Measurements from ENCODE around the gene VASH1.

Gene VASH1

GRCh38 chr14:76752744-76753143, 8.5 kb upstream of the VASH1 start:
- no peak for DNase-seq

DNA sequence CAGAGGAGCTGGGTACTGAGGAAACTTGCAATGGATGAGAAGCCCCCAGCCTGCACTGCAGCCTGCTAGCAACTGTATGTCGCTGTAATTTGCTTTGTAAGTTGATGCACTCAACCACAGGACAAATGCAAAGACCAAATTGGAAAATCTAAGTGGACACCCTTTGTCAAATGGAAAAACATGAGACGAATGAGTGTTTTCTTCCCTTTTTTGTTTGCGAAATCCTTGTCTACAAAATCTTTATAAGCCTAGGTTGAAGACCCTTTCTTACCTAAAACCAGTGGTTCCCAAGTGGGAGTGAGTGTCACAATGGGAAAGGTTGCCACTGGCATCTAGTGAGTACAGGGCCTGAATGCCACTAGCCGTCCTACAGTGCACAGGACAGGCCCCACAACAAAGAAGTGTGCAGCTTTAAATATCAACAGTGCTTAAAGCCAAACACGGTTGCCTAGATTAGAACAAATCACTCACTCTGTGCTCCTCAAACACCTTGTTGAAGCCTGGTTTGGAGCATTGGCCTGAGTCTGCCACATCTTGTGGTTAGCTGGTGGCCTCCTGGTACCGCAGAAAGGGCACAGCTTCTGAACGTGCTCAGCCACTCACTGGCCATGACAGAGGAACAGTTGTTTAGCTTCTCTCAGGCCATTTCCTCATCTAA, 7.6 kb upstream of the VASH1 start:
- DNase-seq = no peak

DNA sequence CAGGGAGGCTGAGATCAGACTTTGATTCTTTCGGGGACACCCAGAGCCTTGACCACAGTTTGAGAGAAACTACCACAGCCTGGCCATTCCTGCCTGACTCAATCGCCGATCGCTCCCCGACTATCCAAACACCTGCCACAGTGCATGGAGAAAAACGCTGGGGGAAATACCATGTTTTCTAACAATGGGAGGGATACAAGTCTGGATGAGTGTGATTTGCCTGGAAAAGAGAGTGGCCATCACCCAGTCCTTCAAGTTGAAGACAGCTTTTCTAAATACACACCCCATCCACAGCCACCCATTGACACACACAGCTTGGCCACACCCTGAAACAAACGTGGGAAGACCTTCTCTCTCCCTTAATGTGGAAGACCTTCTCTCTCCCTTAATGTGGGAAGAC, 6.7 kb upstream of the VASH1 start:
- no peak for DNase-seq

DNA sequence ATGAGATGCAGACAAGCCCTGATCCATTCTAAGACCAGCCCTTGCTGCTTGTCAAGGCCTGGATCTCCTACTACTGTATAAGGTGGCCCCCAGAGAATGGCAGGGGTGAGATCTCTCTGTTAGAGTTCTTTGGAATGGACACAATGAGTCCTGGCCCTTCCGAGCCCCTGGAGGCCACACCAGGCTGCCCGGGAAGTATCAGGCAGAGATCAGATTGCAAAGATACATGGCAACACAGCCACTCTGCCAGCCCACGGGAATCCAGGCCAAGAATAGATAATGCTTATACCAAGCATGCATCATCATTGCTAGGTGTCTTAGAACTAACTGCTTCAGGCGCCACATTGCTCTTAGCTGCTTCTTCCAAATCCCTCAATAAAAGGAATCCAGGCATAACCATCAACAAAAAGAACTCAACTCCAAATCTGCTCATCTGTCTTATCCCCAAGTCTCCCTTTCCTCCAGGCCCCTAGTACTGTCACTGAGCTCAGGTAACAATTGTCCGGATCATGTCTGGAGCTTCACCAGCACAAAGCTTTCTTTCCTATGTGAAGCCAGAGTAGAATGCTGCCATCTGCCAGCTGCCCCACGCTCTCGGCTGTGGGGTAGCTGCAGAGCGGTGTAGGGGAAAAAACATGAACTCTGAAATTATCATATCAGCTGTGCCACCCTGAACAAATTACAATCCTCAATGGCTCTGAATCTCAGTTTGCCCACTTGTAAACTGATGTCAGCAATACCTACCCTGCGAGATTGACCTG, 5.5 kb upstream of the VASH1 start:
- DNase-seq = no peak

DNA sequence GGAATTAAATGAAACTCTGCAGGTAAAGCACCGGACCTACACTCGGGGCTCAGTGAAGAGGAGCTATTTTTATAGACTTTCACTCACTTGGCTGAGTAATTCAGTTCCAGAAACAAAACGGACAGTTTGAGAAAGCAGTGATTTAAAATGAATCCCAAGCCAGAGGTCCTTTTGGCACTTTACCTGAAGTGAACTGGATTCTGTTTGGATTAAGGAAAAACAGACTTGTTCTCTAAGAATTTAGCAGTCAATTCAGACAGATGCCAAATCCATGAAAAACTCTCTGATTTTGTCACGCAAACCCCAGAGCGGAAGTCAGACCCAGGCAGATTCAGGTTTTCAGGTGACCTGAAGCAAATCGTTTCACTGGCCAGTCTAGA, 4.9 kb upstream of the VASH1 start:
- DNase-seq = no peak

GRCh38 chr14:76759589-76759988, 1.7 kb upstream of the VASH1 start:
- no peak for DNase-seq

GRCh38 chr14:76760331-76761135, 735 bp upstream of the VASH1 start:
- no peak for DNase-seq

DNA sequence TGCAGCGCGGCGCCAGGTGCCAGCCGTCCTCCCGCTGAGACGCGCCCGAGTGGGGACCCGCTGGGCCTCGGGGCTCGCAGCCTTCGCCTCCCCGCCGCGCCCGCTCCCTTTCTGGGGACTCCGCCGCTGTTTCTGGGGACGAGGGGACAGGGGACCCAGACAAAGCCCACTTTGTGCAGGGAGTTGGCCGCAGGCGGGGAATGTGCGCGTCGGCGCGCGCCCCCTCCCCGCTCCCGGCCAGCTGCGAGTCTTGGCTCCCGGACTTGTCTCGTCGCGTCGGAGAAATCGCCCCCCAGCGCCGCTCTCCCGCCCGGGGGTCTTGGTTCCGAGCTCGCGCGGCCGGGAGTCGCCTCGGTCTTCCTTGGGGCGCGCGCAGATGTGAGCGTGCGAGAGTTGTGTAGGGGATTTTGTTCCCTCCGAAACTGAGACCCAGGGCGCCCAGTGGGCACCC, 717 bp downstream of the VASH1 start:
- DNase-seq = no peak

DNA sequence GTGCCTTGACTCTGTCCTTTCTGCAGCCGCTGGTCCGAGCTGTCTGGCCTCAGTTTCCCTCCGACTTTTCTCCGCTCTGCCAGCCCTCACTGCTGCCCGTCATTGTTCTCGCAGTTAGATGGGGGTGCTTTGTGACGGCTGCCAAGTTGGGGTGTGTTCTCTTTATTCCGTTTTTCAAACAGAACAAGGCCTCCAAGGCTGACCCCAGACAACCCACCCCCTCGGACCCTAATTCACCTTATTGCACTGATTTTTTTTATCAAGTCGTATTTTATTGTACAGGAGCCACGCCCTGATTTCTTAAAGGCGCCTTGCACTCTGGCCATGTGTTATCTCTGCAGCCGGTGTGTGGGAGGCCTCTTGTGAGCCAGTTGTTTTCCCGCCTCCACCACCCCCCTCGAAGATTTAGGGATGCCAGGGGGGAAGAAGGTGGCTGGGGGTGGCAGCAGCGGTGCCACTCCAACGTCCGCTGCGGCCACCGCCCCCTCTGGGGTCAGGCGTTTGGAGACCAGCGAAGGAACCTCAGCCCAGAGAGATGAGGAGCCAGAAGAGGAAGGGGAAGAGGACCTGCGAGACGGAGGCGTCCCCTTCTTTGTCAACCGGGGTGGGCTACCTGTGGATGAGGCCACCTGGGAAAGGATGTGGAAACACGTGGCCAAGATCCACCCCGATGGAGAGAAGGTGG, 1.3 kb downstream of the VASH1 start:
- DNase-seq = no peak

DNA sequence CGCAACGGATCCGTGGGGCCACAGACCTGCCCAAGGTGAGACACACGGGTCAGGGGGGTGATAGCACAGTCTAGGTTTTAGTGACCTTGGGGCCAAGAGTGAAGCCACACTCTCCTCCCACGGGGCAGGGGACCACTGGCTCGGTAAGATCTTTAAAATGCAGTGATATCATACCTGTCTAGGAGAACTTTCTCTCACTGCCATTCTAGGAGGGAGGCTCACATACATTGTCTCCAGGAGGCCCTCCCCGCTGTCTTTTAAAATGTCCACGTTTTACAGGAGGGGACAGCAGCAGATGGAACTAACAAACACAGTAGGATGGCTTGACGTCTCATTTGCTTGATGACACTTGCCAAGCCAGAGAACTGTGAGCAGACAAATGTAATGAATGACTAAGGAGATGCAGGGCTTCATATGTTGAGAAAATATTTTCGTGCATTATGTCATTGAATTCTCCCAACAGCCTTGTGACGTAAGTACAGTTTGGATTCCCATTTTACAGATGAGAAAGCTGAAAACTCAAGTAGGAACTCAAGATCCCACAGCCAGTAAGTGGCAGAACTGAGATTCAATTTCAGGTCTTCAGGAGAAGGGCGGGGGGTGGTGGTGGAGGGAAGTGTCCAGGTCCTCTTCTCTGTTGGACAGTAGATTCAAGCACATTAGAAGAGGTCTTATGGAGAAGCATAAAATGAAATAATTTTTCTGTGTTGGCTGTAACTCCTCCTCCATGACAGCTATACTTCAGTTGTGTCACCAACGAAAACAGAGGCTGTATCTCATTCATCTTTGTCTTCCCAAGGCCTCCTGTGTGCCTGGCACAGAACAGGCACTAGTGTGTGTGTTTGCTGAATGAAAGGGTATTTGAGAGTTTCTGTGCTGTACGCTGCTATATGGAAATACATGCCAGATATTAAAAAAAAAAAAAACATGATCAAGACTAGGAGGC, 2.1 kb downstream of the VASH1 start:
- DNase-seq = no peak

GRCh38 chr14:76765461-76765931, 4.2 kb downstream of the VASH1 start:
- no peak for DNase-seq

DNA sequence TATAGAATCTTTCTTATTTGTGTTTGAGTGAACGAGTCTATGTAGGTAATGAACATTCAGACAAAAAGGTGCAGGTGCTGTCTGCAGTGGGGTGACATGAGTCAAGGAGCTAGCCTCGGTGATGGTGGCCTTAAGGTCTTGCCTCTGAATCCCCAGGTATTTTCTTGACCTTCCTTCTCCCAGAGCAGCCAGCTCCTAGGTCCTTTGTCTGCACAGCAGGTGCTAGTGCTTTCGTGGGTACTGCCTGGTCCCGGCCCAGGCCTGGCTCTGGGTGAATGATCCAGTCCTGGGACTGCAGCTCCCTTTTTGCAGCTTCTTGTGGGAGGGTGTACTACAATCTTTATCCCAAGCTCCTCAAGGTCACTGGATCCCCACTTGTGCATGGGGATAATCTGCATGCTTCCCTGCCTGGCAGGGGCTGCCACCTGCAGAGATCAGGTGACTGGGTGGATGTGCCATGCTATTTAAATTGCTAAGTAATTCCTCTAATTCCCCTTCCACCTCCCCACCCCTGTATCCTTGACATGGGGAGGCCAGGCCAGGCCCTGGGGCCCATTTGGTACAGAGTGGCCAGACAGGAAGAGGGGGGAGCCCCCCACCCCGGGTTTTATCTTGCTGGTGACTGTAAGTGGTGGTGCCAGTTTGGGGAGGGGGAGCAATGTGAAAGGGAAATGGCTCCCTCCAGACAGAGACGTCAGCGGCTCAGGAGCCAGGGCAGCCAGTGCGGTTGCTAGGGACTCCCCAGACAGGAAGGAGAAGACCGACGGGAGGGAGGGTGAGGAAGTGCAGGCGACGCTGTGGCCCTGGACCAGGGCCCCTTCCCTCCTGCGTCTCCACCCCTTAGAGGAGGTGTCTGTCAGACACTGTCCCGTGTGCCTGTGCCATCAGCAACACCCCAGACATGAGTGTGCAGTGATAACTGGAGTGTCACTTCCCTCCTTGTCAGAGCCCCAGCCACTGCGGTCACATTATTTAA, 6.7 kb downstream of the VASH1 start:
- DNase-seq = no peak

- no peak for DNase-seq
Measured at GRCh38 chr14:76768671-76769500, 7.6 kb downstream of the VASH1 start.

DNA sequence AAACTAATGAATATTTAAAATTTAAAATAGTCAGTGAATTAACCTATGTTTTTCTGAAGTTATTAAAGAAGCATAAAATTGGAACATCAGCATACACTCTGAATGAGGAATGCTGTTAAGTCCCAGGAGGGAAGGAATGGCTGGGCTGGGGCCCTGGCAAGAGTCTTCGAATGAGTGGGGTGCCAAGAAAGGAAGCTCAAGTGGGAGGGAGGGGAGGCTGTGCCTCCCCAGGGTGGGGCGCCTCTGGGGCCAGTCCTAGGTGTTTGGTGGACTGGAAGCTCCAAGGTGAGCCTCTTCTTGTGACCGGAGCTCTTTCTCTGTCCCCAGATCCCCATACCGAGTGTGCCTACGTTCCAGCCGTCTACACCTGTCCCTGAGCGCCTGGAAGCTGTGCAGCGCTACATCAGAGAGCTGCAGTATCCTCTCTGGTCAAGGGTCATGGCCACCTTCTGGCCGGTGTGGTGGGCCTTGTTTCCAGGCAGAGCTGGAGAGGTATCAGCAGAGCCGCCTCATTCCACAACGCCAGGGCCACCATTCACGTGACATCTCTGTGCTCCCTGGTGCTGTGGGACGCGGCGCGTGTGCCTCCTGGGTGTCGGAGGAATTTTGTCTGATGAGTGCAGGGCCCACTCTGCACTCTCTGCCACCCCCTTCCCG, 8.5 kb downstream of the VASH1 start:
- no peak for DNase-seq

DNA sequence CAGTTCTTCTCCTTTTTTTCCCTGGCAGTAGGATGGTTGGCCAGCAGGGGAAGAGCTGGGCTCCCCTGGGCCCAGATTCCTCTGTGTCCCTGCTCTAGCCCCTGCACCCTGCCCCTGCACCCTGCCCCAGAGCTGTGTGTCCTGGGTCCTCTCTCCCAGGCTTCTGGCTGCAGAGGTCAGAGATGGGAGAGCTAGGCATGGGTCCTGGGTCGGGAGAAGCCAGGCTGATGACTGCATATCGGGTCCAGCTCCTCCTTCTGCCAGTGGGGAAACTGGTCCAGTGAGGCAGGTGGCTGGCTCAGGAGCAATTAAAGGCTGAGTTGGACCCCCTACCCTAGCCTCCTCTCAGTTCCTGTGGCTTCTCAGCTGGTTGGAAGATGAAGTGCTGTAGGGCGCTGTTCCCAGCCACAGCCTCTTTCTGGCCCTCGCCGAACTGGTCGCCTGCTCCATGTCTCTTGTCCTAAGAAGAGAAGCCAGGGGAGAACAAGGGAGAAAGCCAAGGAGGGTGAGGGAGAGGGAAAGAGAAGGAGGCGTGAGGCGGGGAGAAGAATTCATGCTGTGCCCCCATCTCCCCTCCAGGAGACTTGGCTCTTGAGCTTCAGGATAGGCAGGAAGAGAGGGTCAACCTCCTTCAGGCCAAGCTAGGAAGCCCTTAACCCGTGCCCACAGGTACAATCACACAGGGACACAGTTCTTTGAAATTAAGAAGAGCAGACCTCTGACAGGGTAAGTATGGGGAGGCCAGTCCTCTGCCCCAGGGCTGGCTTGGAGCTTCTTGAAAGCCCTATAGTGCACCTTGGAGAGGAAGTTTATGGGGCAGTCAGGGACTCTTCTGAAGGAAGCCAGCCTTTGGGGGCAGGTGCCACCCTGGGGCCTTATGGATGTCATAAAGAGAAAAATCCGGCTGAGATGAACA, 9.5 kb downstream of the VASH1 start:
- DNase-seq = no peak

DNA sequence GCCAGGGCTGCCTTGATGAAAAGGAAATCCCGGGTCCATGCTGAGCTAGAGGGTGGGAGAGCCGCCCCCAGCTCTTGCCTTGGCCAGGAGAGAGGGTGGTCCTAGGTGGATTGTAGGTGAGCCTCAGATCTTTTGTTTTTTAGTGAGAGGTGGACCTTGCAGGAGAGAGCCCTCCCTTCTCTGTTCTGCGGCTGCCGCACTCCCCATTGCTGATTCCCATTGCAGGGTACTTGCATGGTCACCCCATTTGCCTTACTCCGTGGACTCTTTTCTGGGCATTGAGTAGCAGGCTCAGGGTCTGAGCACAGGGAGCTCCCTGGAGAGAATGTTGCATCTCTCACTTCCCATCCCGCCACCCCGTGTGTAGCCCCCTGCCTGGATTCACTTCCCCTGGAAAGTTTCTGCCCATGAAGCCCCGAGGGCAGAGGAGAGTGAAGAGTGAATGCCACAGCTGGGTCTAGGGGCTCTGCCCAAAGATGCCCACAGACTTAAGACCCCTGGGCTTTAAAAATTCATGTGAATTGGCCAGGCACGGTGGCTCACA, 10.2 kb downstream of the VASH1 start:
- no peak for DNase-seq

DNA sequence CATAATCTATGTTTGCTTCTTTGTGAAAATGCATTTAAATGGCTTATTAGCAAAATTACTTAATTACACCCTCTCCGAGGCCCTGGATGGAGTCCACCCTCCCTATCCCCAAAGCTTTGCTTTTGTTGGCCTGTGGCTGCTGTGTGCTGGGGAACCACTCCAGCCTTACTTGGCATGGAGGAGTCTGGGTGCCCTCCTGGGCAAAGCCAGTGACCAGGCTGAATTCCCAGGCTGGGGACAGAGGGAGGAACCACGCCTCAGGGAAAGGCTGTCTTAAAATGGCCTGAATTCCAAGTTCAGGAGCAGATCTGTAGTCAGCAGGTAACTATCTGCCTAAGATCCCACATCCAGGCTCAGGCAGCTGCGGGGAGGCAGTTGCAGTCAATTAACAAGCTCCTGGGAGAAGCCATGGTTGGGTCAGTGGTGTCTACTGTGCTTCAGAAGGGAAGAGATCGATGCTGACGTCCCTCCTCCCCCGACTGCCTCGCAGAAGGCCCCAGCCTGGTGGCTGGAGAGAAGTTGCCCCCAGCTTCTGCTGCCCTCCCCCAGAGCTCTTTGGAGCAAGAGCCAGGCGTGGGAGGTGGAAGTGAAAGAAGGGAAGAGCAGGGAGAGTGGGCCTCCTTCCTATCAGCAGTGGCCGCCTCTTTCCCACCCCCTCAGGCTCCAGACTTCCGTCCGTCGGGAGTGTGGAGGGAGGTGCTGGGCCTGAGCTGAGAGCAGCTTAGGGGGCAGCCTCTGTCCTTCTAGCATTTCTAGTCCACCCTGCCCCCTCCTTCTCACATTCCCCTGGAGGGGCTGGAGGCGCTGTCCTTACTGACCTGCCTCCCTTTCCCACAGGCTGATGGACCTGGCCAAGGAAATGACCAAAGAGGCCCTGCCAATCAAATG, 11.3 kb downstream of the VASH1 start:
- DNase-seq = no peak

Data from NCI-H2029 treated with DMSO at 0.1 percent for 48 hours (cell line).